ENCODE results near the gene WDR35. TPM values are rescaled to one million over a fixed set of nuclear protein-coding genes. Genes with fewer than 3 reads are reported as not detected.
"Not testable (repeated sequence)": the region's sequence is repeated elsewhere in the genome, so short reads cannot be mapped to it uniquely, and the experiment has no call there.

Gene WDR35
- polyA plus RNA-seq, 1 experiment = 9.1 TPM

GRCh38 chr2:19883971-19884720, 105.8 kb downstream of the WDR35 start:
- H3K27ac ChIP-seq (ENCODE audit: low read depth, low read length) = no peak overlapping the region
- H3K4me3 ChIP-seq (ENCODE audit: low read depth, low read length) = no peak overlapping the region
- TF ChIP-seq CTCF (IDR thresholded peaks at IDR 0.05; ENCODE audit: low read depth, low read length) = no peak
- ChIA-PET POLR2A (no interaction called here), CTCF (no interaction called here)
- no peak for DNase-seq (ENCODE audit: low read depth, low spot score)
- H3K9me3 ChIP-seq (ENCODE audit: control insufficient read depth, insufficient read depth, low read length) = peaks cover 3% of the 10 kb centered on the region; the same call in 1 of the 2 replicates
- peaks cover 19% of the 10 kb centered on the region for H3K27me3 ChIP-seq (ENCODE audit: control insufficient read depth, insufficient read depth, low read length)

- POLR2A ChIA-PET = no interaction called here
- CTCF ChIA-PET = no interaction called here
- DNase-seq (ENCODE audit: low read depth, low spot score) = no peak
- peaks cover 3% of the 10 kb centered on the region; the same call in 1 of the 2 replicates for H3K9me3 ChIP-seq (ENCODE audit: control insufficient read depth, insufficient read depth, low read length)
- no peak overlapping the region for H3K27ac ChIP-seq (ENCODE audit: low read depth, low read length)
- no peak for TF ChIP-seq CTCF (IDR thresholded peaks at IDR 0.05; ENCODE audit: low read depth, low read length)
- no peak overlapping the region for H3K4me3 ChIP-seq (ENCODE audit: low read depth, low read length)
- peaks cover 19% of the 10 kb centered on the region for H3K27me3 ChIP-seq (ENCODE audit: control insufficient read depth, insufficient read depth, low read length)
Observed at GRCh38 chr2:19883486-19883885, 106.4 kb downstream of the WDR35 start.

GRCh38 chr2:19882286-19882685, 107.6 kb downstream of the WDR35 start:
- DNase-seq (ENCODE audit: low read depth, low spot score) = no peak
- H3K27me3 ChIP-seq (ENCODE audit: control insufficient read depth, insufficient read depth, low read length) = peaks cover 19% of the 10 kb centered on the region
- TF ChIP-seq CTCF (IDR thresholded peaks at IDR 0.05; ENCODE audit: low read depth, low read length) = no peak
- CTCF ChIA-PET = no interaction called here
- POLR2A ChIA-PET = no interaction called here
- peaks cover 3% of the 10 kb centered on the region; the same call in 1 of the 2 replicates for H3K9me3 ChIP-seq (ENCODE audit: control insufficient read depth, insufficient read depth, low read length)
- H3K27ac ChIP-seq (ENCODE audit: low read depth, low read length) = no peak overlapping the region
- H3K4me3 ChIP-seq (ENCODE audit: low read depth, low read length) = no peak overlapping the region

GRCh38 chr2:19881908-19882265, 108.0 kb downstream of the WDR35 start:
- peaks cover 19% of the 10 kb centered on the region for H3K27me3 ChIP-seq (ENCODE audit: control insufficient read depth, insufficient read depth, low read length)
- no peak for TF ChIP-seq CTCF (IDR thresholded peaks at IDR 0.05; ENCODE audit: low read depth, low read length)
- DNase-seq (ENCODE audit: low read depth, low spot score) = no peak
- ChIA-PET POLR2A (no interaction called here), CTCF (no interaction called here)
- no peak overlapping the region for H3K27ac ChIP-seq (ENCODE audit: low read depth, low read length)
- H3K9me3 ChIP-seq (ENCODE audit: control insufficient read depth, insufficient read depth, low read length) = peaks cover 3% of the 10 kb centered on the region; the same call in 1 of the 2 replicates
- H3K4me3 ChIP-seq (ENCODE audit: low read depth, low read length) = no peak overlapping the region

- H3K9me3 ChIP-seq (ENCODE audit: control insufficient read depth, insufficient read depth, low read length) = peaks cover under 1% of the 10 kb centered on the region; the same call in 1 of the 2 replicates
- no peak overlapping the region for H3K27ac ChIP-seq (ENCODE audit: low read depth, low read length)
- peaks cover 19% of the 10 kb centered on the region for H3K27me3 ChIP-seq (ENCODE audit: control insufficient read depth, insufficient read depth, low read length)
- TF ChIP-seq CTCF (IDR thresholded peaks at IDR 0.05; ENCODE audit: low read depth, low read length) = no peak
- ChIA-PET POLR2A (no interaction called here), CTCF (no interaction called here)
- no peak overlapping the region for H3K4me3 ChIP-seq (ENCODE audit: low read depth, low read length)
- no peak for DNase-seq (ENCODE audit: low read depth, low spot score)
Observed at GRCh38 chr2:19881221-19881907, 108.5 kb downstream of the WDR35 start.

GRCh38 chr2:19880191-19880590, 109.7 kb downstream of the WDR35 start:
- CTCF ChIA-PET; H3K4me3 ChIP-seq (ENCODE audit: low read depth, low read length); DNase-seq (ENCODE audit: low read depth, low spot score); H3K9me3 ChIP-seq (ENCODE audit: control insufficient read depth, insufficient read depth, low read length); H3K27ac ChIP-seq (ENCODE audit: low read depth, low read length): not testable (repeated sequence)
- H3K27me3 ChIP-seq (ENCODE audit: control insufficient read depth, insufficient read depth, low read length) = peaks cover 19% of the 10 kb centered on the region
- POLR2A ChIA-PET = interaction anchor here (0.5 kb wide), 1 partner anchor 11 kb away, joined by 4 read pairs; no protein-coding TSS in a partner anchor
